VCaP (cell line): ENCODE results near the gene KLF6.
A peak's percentile ranks its signal among the peaks of the same experiment; 100 is the strongest.

Experiments
- H3K27ac ChIP-seq: fragments of 450-650 bp; 2 replicates; pipeline ENCODE4 v1.5.1; 2017
- TF ChIP-seq, protein P1 (sequence below): fragments of 450-650 bp; conservative IDR thresholded peaks from 2 replicates; pipeline ENCODE4 v1.5.1; 2017; ENCODE audit warnings: mild to moderate bottlenecking, moderate library complexity

Gene KLF6

DNA sequence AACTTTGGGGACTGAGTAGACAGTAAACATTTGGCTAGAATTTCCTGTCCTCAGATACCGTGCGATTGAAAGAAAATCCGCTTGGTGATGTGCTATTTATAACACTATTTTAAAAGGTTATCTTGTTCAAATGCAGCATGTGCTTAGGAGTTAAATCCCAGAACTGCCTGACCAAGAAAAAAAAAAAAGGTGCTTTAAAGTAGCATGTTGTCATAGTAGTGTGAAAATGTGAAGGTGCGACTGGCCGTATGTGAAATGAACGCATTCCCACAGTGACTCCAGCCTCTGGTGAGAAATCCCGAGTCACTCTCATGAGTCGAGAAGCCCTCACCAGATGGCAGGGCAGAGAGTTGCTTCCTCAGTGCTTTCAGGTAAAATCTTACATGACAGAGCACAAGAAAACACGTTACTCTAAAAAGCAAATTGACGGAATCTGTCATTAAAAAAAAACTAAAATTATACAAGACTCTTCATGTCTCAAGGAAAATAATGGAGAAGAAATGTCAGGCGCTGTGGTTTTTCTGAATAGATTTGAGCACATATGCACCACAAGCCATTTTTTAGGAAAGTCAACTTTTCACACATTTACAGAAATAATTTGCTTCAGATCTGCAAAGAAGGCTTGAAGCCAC lies 18.4 kb upstream of the KLF6 start:
- H3K27ac ChIP-seq = peak overlapping the region; percentile 42
- TF ChIP-seq, protein P1, sequence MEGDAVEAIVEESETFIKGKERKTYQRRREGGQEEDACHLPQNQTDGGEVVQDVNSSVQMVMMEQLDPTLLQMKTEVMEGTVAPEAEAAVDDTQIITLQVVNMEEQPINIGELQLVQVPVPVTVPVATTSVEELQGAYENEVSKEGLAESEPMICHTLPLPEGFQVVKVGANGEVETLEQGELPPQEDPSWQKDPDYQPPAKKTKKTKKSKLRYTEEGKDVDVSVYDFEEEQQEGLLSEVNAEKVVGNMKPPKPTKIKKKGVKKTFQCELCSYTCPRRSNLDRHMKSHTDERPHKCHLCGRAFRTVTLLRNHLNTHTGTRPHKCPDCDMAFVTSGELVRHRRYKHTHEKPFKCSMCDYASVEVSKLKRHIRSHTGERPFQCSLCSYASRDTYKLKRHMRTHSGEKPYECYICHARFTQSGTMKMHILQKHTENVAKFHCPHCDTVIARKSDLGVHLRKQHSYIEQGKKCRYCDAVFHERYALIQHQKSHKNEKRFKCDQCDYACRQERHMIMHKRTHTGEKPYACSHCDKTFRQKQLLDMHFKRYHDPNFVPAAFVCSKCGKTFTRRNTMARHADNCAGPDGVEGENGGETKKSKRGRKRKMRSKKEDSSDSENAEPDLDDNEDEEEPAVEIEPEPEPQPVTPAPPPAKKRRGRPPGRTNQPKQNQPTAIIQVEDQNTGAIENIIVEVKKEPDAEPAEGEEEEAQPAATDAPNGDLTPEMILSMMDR = no peak

DNA sequence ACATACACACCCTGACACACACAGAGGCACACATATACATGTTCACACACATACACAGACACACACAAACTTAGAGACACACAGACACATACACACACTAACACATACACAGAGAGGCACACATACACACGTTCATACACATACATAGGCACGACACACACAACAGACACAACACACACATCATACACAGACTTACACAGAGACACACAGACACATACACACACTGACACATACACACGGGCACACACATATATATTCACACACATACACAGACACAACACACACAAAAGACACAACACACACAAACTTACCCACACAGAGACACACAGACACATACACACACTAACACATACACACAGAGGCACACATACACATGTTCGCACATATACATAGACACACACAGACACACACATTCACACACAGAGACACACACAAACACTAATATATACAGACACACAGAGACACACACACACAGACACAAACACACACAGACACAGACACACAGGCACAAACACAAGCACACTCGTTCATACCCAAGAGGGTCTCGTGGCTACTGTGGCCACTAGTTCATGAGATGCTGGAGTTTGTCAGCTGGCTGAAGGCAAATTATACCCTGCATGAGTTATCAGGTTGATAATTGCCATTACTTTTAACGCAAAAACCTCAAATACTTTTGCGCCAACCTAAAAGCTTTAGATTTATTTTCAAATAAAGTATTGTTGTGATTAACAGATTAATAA lies 17.7 kb upstream of the KLF6 start:
- TF ChIP-seq, protein P1 = no peak
- H3K27ac ChIP-seq = peak overlapping the region; percentile 42; the same call in 1 of the 2 replicates

DNA sequence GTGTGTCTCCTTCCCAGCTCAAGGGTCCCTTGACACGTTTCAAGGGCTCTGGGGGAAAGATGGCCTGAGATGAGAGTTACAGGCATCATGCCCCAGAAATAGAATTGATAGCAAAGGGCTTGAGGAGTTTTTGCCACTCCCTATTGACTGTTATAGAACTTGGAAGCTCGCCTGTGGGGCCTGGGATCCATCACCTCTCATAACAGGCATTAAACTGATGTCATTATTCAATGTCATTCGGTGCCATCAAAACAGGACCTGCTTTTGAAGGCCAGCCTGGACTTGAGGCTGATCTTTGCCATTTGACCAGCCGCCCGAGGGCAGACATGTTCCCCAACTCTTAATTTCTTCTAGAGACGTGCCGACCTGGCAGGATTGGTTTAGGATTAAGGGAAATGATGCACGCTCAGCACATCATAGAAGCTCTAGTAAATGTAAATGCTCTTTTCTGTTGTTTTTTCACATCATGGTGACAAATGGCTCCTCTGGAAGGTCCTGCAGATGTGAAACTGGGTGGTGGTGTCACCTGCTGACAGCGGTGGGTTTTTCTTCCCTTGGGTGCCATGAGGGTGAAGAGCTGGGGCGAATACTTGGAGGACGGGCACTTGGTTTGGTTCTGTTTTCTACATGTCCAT lies 16.7 kb upstream of the KLF6 start:
- TF ChIP-seq, protein P1 = no peak
- H3K27ac ChIP-seq = no peak overlapping the region

DNA sequence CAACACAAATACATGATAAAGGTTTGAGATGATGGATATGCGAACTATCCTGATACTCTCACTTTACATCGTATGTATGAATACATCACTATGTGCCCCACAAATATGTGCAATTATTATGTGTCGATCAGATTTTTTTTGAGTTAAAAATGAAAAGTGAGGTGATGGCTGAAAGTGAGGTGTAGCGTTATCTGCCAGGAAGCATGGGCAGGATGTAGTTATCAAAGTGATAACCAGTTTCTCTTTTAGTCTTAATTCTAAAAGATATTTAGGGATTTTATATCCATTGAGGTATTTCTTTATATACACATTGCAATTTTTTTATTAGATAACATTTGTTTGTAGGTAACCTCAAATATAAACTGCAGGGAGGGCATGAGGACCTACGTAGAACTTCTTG lies 15.6 kb upstream of the KLF6 start:
- H3K27ac ChIP-seq = no peak overlapping the region
- TF ChIP-seq, protein P1 = no peak

DNA sequence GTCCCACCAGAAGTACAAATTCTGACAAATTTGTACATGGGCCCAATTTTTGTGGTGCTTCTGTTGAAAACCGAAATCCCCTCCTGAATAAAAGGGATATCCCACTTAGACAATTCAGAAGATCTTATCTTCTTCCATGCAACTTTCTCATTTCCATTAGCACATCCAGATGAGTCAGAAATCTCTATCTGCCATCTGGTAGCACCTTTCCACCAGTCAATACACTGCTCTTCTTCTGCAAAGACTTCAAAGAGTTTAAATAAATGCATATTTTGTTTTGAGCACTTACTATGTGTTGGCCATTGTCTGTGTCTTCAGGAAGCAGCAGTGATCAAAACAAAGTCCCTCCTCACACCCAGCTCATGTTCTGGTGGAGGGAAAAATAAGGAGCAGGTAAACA lies 12.7 kb upstream of the KLF6 start:
- H3K27ac ChIP-seq = no peak overlapping the region
- TF ChIP-seq, protein P1 = no peak

DNA sequence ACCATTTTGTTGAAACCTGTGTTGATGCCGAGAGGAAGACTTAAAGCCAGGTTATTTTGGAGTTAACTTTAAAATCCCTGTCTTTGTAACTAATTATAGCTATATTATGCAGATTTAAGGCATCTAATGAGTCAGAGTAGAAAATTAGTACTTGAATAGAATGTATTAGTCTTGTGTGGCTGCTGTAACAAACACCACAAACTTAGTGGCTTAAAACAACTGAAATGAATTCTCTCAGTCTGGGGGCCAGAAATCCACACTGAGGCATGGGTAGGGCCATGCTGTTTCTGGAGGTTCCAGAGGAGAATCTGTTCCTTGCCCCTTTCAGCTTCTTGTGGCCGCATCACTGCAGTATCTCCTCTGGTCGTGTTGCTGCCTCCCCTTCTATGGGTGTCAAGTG lies 8.5 kb upstream of the KLF6 start:
- TF ChIP-seq, protein P1 = no peak
- H3K27ac ChIP-seq = no peak overlapping the region

DNA sequence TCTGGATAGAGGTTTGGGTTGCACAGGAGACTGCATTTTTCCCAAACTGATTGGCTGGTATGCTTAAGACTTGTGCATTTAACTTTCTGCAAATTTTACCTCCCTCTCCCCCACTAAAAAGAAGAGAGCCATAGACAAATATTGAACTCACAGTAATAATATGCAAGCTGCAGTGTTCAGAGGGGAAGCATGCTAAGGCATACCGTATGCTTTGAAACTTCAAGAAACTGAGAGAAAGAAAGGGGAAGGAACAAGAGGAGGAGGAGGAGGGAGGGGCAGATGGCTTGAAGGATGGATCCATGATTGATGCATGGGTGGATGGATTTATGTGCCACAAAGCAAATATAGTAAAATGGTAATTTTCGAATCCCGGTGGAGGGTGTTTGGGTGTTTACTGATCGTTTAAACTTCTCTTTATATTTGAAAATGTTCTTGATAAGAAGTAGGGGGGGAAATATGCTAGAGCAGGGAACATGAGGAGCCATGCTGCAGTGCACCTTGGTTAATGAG lies 7.8 kb upstream of the KLF6 start:
- TF ChIP-seq, protein P1 = no peak

More for the DNA sequence above, 7.8 kb upstream of the KLF6 start:
- no peak overlapping the region for H3K27ac ChIP-seq
